H1 (cell line): ENCODE measurements around the gene CACNA1F.

Experiments
- POLR2AphosphoS5 ChIP-seq: IDR thresholded peaks from 2 replicates; pipeline ENCODE4 v1.6.1; 2011; ENCODE audit warnings: low read depth, low read length
- TF ChIP-seq, protein P1 (sequence below), 3 experiments: IDR thresholded peaks; 1 replicate in 2 of 3; 2 replicates in 1 of 3; pipeline versions ENCODE4 v1.5.1 to v1.6.1; 2011; ENCODE audit warnings: low read length in 3 of 3, mild to moderate bottlenecking in 3 of 3, inconsistent platforms in 2 of 3, low read depth in 1 of 3, moderate library complexity in 1 of 3; ENCODE audit not compliant: insufficient read depth in 1 of 3; ENCODE audit errors: control extremely low read depth in 1 of 3
- TF ChIP-seq, protein P2 (sequence below): IDR thresholded peaks from 2 replicates; pipeline ENCODE4 v1.6.1; 2012; ENCODE audit warnings: inconsistent platforms

DNA sequence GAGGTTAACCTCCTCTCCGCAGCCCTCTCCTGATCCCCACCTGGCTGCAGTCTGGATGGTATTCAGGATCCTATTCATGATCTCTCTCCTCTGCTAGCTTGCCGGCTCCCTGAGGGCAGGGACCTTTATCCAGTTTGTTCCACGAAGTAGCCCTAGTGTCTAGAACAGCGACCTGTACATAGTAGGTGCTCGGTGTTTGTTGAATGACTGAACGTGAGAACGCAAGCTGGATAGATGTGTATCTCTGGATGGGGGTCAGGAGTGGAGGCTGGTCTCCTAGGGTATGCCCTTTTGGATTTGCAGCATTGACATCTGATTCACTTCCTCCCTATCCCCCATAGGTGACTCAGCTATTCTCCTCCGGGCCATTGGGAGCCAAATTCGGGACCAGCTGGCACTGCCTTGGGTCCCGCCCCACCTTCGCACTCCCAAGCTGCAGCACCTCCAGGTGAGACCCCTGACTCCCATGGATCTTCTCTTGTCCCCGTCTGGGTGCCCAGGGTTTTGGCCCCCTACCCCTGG is 9.5 kb upstream of the CACNA1F start:
- TF ChIP-seq, protein P1, sequence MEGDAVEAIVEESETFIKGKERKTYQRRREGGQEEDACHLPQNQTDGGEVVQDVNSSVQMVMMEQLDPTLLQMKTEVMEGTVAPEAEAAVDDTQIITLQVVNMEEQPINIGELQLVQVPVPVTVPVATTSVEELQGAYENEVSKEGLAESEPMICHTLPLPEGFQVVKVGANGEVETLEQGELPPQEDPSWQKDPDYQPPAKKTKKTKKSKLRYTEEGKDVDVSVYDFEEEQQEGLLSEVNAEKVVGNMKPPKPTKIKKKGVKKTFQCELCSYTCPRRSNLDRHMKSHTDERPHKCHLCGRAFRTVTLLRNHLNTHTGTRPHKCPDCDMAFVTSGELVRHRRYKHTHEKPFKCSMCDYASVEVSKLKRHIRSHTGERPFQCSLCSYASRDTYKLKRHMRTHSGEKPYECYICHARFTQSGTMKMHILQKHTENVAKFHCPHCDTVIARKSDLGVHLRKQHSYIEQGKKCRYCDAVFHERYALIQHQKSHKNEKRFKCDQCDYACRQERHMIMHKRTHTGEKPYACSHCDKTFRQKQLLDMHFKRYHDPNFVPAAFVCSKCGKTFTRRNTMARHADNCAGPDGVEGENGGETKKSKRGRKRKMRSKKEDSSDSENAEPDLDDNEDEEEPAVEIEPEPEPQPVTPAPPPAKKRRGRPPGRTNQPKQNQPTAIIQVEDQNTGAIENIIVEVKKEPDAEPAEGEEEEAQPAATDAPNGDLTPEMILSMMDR (IDR thresholded peaks at IDR 0.05; ENCODE audit: control extremely low read depth in 1 of 3, insufficient read depth in 1 of 3, low read depth in 1 of 3, low read length in 3 of 3): no peak
- no peak for TF ChIP-seq POLR2AphosphoS5
- TF ChIP-seq, protein P2, sequence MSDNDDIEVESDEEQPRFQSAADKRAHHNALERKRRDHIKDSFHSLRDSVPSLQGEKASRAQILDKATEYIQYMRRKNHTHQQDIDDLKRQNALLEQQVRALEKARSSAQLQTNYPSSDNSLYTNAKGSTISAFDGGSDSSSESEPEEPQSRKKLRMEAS: no peak
